HepG2 (cell line): Measurements from ENCODE around the gene PSMA7. TPM values are rescaled to one million over a fixed set of nuclear protein-coding genes. Genes with fewer than 3 reads are reported as not detected.

ENCODE experiments used
- KMT2B ChIP-seq: IDR thresholded peaks from 2 replicates; pipeline ENCODE4 v1.6.1; 2016; ENCODE audit warnings: missing genetic modification reagents, missing compliant biosample characterization
- MAFF ChIP-seq: IDR thresholded peaks from 2 replicates; pipeline ENCODE4 v1.6.1; 2011; ENCODE audit warnings: low read depth, low read length, improper control_type of control experiment
- MTF2 ChIP-seq: sonication (generic); formaldehyde crosslinking; IDR thresholded peaks from 2 replicates; pipeline ENCODE4 v1.5.0; 2020; ENCODE audit warnings: missing genetic modification reagents, borderline replicate concordance
- NFKBIZ ChIP-seq: IDR thresholded peaks from 2 replicates; pipeline ENCODE4 v1.6.1; 2018; ENCODE audit warnings: missing genetic modification reagents, missing compliant biosample characterization
- NONO ChIP-seq, 2 experiments: fragments of 450-650 bp in 1 of 2; sonication (generic) in 1 of 2; formaldehyde crosslinking in 1 of 2; IDR thresholded peaks in 1 of 2; conservative IDR thresholded peaks in 1 of 2; 2 replicates each; pipeline versions ENCODE4 v1.6.1 to v1.8.0; 2017 to 2022; ENCODE audit warnings: mild to moderate bottlenecking in 1 of 2, missing genetic modification reagents in 1 of 2, moderate library complexity in 1 of 2
- NPAS2 ChIP-seq: sonication (generic); formaldehyde crosslinking; IDR thresholded peaks from 2 replicates; pipeline ENCODE4 v1.8.0; 2022; ENCODE audit warnings: mild to moderate bottlenecking, missing genetic modification reagents, borderline replicate concordance
- PAX8 ChIP-seq: sonication (generic); formaldehyde crosslinking; IDR thresholded peaks from 2 replicates; pipeline ENCODE4 v1.8.0; 2022; ENCODE audit warnings: mild to moderate bottlenecking, missing genetic modification reagents, borderline replicate concordance
- PHF8 ChIP-seq: sonication (generic); formaldehyde crosslinking; IDR thresholded peaks from 2 replicates; pipeline ENCODE4 v1.5.0; 2020; ENCODE audit warnings: missing genetic modification reagents
- RXRB ChIP-seq: IDR thresholded peaks from 2 replicates; pipeline ENCODE4 v1.6.1; 2016; ENCODE audit warnings: borderline replicate concordance, missing genetic modification reagents, missing compliant biosample characterization
- SIN3A ChIP-seq: IDR thresholded peaks from 2 replicates; pipeline ENCODE4 v1.6.1; 2011; ENCODE audit warnings: low read depth, mild to moderate bottlenecking, control low read depth, low read length, borderline replicate concordance
- SMARCE1 ChIP-seq: fragments of 450-650 bp; IDR thresholded peaks from 2 replicates; pipeline ENCODE4 v1.6.1; 2017; ENCODE audit warnings: borderline replicate concordance
- TOE1 ChIP-seq: sonication (generic); formaldehyde crosslinking; IDR thresholded peaks from 2 replicates; pipeline ENCODE4 v1.4.0; 2020; ENCODE audit warnings: mild to moderate bottlenecking, missing genetic modification reagents
- ZKSCAN8 ChIP-seq: IDR thresholded peaks from 2 replicates; pipeline ENCODE4 v1.6.1; 2016; ENCODE audit warnings: borderline replicate concordance, missing genetic modification reagents, missing compliant biosample characterization
- ZNF34 ChIP-seq: sonication (generic); formaldehyde crosslinking; IDR thresholded peaks from 2 replicates; pipeline ENCODE4 v1.4.0; 2020; ENCODE audit warnings: mild to moderate bottlenecking, missing genetic modification reagents, borderline replicate concordance
- ZNF556 ChIP-seq: sonication (generic); formaldehyde crosslinking; IDR thresholded peaks from 2 replicates; pipeline ENCODE4 v1.4.0; 2020; ENCODE audit warnings: mild to moderate bottlenecking, missing genetic modification reagents, borderline replicate concordance
- ZSCAN20 ChIP-seq: sonication (generic); formaldehyde crosslinking; IDR thresholded peaks from 2 replicates; pipeline ENCODE4 v1.4.0; 2020; ENCODE audit warnings: missing genetic modification reagents, mild to moderate bottlenecking, borderline replicate concordance
- polyA plus RNA-seq, 8 experiments: library from polyadenylated mRNA; depleted of rRNA in 3 of 8; stranded (reverse) in 7 of 8; unstranded in 1 of 8; fragments of >200 nt; fragmentation: Illumina TruSeq in 4 of 8; extraction: Trizol in 4 of 8; gene quantifications; 2 replicates each; pipeline versions ENCODE4 v1.2.1 to v1.2.3, GENCODE V29; 2011 to 2016; ENCODE audit warnings: low read depth in 4 of 8, missing spikeins in 1 of 8, mixed read lengths in 1 of 8; ENCODE audit not compliant: insufficient read depth in 1 of 8
- total RNA-seq, 5 experiments: library from RNA; depleted of rRNA; stranded (reverse); fragments of >200 nt; fragmentation: Illumina TruSeq; extraction: Trizol; gene quantifications; 2 replicates each; pipeline ENCODE4 v1.2.3, GENCODE V29; 2016; ENCODE audit warnings: low read depth in 1 of 5
- TF ChIP-seq, protein P1 (sequence below): sonication (generic); formaldehyde crosslinking; IDR thresholded peaks from 2 replicates; pipeline ENCODE4 v1.4.0; 2020; ENCODE audit warnings: low read depth, missing genetic modification reagents
- TF ChIP-seq, protein P2 (sequence below): sonication (generic); formaldehyde crosslinking; IDR thresholded peaks from 2 replicates; pipeline ENCODE4 v1.4.0; 2020; ENCODE audit warnings: missing genetic modification reagents
- TF ChIP-seq, protein P3 (sequence below): sonication (generic); formaldehyde crosslinking; IDR thresholded peaks from 2 replicates; pipeline ENCODE4 v1.8.1; 2023; ENCODE audit warnings: mild to moderate bottlenecking, missing genetic modification reagents, borderline replicate concordance
- TF ChIP-seq, protein P4 (sequence below): sonication (generic); formaldehyde crosslinking; IDR thresholded peaks from 2 replicates; pipeline ENCODE4 v1.5.0; 2020; ENCODE audit warnings: missing genetic modification reagents
- TF ChIP-seq, protein P5 (sequence below): sonication (generic); formaldehyde crosslinking; IDR thresholded peaks from 2 replicates; pipeline ENCODE4 v1.4.0; 2020; ENCODE audit warnings: missing genetic modification reagents

The PSMA7 gene
- total and polyA plus RNA-seq, 2 of the 13 experiments (the other 11 are each of a cell fraction or from before 2014, with no cell fraction given): 531 to 631 TPM

DNA sequence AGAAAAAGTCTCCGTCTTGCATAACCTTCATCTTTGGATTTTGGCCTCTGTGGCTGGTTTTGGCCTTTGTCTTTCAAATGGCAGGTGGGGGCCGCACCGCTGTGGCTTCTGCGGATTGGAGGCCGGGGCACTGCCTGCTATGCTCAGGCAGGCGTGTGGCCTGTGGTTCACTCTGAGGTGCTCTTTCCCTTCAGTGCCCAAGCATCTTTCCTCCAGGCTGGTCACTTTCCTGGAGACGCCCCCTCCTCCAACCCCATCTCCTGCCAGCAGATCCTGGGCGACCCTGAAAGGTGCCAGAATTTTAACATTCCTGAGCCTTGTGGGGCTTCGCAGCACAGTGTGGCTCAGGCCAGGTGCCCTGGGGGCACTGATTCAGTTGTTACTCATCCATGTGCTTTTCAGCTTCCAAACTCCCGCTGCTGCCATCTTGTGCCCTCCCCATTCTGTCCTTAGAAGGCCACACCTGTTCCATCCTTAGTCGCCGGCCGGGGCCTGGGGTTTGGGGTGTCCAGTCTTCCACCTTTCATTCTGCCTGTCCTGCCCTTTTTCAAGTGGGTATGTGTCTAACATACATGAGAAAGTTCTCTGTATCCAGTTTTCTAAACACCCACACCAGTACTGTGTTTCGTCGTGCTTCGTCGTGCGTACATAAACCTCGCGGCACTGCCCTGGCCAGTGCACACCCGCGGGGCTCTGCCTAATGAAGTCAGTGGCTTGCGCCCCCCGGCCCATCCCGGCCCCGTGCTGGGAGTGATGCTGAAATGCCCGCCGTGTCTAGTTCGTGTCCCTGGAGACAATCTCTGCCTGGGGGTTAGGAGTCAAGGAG lies 12.4 kb upstream of the PSMA7 start (continued):
- TF ChIP-seq, protein P1, sequence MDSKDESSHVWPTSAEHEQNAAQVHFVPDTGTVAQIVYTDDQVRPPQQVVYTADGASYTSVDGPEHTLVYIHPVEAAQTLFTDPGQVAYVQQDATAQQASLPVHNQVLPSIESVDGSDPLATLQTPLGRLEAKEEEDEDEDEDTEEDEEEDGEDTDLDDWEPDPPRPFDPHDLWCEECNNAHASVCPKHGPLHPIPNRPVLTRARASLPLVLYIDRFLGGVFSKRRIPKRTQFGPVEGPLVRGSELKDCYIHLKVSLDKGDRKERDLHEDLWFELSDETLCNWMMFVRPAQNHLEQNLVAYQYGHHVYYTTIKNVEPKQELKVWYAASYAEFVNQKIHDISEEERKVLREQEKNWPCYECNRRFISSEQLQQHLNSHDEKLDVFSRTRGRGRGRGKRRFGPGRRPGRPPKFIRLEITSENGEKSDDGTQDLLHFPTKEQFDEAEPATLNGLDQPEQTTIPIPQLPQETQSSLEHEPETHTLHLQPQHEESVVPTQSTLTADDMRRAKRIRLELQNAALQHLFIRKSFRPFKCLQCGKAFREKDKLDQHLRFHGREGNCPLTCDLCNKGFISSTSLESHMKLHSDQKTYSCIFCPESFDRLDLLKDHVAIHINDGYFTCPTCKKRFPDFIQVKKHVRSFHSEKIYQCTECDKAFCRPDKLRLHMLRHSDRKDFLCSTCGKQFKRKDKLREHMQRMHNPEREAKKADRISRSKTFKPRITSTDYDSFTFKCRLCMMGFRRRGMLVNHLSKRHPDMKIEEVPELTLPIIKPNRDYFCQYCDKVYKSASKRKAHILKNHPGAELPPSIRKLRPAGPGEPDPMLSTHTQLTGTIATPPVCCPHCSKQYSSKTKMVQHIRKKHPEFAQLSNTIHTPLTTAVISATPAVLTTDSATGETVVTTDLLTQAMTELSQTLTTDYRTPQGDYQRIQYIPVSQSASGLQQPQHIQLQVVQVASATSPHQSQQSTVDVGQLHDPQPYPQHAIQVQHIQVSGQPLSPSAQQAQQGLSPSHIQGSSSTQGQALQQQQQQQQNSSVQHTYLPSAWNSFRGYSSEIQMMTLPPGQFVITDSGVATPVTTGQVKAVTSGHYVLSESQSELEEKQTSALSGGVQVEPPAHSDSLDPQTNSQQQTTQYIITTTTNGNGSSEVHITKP (CRISPR knock-in tag): peak; percentile 71; the same call in 1 of the 2 replicates
- TF ChIP-seq KMT2B: no peak
- no peak for TF ChIP-seq NFKBIZ (CRISPR knock-in tag)
- no peak for TF ChIP-seq MTF2 (CRISPR knock-in tag)
- TF ChIP-seq ZKSCAN8: no peak
- TF ChIP-seq SIN3A: no peak
- TF ChIP-seq NPAS2 (CRISPR knock-in tag): no peak
- no peak for TF ChIP-seq ZNF34
- TF ChIP-seq, protein P2, sequence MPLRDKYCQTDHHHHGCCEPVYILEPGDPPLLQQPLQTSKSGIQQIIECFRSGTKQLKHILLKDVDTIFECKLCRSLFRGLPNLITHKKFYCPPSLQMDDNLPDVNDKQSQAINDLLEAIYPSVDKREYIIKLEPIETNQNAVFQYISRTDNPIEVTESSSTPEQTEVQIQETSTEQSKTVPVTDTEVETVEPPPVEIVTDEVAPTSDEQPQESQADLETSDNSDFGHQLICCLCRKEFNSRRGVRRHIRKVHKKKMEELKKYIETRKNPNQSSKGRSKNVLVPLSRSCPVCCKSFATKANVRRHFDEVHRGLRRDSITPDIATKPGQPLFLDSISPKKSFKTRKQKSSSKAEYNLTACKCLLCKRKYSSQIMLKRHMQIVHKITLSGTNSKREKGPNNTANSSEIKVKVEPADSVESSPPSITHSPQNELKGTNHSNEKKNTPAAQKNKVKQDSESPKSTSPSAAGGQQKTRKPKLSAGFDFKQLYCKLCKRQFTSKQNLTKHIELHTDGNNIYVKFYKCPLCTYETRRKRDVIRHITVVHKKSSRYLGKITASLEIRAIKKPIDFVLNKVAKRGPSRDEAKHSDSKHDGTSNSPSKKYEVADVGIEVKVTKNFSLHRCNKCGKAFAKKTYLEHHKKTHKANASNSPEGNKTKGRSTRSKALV: no peak
- TF ChIP-seq, protein P3, sequence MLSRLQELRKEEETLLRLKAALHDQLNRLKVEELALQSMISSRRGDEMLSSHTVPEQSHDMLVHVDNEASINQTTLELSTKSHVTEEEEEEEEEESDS: no peak
- TF ChIP-seq, protein P4, sequence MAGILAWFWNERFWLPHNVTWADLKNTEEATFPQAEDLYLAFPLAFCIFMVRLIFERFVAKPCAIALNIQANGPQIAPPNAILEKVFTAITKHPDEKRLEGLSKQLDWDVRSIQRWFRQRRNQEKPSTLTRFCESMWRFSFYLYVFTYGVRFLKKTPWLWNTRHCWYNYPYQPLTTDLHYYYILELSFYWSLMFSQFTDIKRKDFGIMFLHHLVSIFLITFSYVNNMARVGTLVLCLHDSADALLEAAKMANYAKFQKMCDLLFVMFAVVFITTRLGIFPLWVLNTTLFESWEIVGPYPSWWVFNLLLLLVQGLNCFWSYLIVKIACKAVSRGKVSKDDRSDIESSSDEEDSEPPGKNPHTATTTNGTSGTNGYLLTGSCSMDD (CRISPR knock-in tag): no peak
- TF ChIP-seq RXRB (CRISPR knock-in tag): no peak; the same call in 1 of the 2 replicates
- TF ChIP-seq ZNF556 (CRISPR knock-in tag): peak; percentile 78; the same call in 1 of the 2 replicates
- TF ChIP-seq MAFF: no peak
- 0 out of 2 replicates have a peak, but pooled peaks have one; percentile 14 for TF ChIP-seq PHF8 (CRISPR knock-in tag)
- TF ChIP-seq ZSCAN20 (CRISPR knock-in tag): no peak
- TF ChIP-seq, protein P5, sequence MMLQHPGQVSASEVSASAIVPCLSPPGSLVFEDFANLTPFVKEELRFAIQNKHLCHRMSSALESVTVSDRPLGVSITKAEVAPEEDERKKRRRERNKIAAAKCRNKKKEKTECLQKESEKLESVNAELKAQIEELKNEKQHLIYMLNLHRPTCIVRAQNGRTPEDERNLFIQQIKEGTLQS (CRISPR knock-in tag): no peak
- no peak for TF ChIP-seq TOE1 (CRISPR knock-in tag)
- no peak for TF ChIP-seq NONO (IDR thresholded peaks at IDR 0.05)
- TF ChIP-seq NONO (CRISPR knock-in tag; conservative IDR thresholded peaks at IDR 0.05): no peak
- TF ChIP-seq PAX8: no peak
- no peak for TF ChIP-seq SMARCE1
